Measurements from ENCODE around the gene ZNF311. TPM values are rescaled to one million over a fixed set of nuclear protein-coding genes. Genes with fewer than 3 reads are reported as not detected.
A peak's percentile ranks its signal among the peaks of the same experiment; 100 is the strongest.

ZNF311 gene
- polyA plus RNA-seq = 3.2 TPM
- long read RNA-seq, donor 1 = 0 reads
- long read RNA-seq, donor 2, partial matches to known transcripts = 0 of 1 reads
- long read RNA-seq, donor 2, other reads (novel, unspliced or antisense) = 0 of 1 reads
- long read RNA-seq, donor 3 = 0 reads
- long read RNA-seq, donor 4 = 0 reads
- long read RNA-seq, donor 5 = 0 reads
- long read RNA-seq, donor 6 = 0 reads
- long read RNA-seq, donor 7 = 0 reads
- long read RNA-seq, donor 8 = 0 reads
- long read RNA-seq, donor 9 = 0 reads
- long read RNA-seq, donor 10 = 0 reads
- long read RNA-seq, donor 11 = 0 reads

DNA sequence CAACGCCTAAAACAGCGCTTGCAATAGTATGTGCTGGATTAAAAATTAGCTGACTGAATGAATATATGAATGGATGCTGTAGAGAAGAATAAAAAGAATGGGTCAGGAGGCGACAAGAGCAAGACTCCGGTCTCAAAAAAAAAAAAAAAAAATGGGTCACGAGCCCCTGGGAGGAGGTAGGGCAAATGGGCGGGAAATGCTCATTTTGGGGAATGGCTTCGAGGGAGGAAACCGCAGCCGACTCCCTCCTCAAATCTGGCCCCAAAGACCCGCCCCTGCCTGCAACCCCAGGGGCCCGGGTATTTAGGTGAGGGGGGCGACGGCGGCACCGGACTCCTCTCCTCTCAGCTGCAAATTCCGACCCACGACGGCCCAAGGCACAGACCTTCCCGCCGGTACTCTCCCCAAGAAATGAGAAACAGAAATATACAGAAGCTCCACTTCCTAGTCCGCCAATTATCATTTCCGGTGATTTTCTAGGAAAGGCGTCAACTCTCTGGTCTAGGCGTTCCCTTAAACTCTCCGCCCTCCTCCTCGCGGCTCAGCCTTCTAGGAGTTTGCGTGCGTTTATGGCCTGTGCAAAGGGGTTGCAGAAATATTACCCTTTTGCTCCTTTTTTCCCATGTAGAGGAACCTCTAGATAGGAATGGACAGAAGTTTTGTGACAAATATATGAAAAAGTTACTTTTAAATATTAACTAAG lies at the start of gene ZNF311:
Gene ZNF311, minus strand, starts transcription at position 133 of the 703 bp plus-strand sequence. CDS start 1,361 bp downstream, outside the sequence.
- peak; percentile 65 to 79 for DNase-seq
- no peak within 1 kb of the TSS for H3K27ac ChIP-seq (ENCODE audit: low read length)
- WGBS (ENCODE audit: insufficient coverage, low lambda C conversion rate) = 13% methylated on average over 2 of the region's 29 CpGs

DNA sequence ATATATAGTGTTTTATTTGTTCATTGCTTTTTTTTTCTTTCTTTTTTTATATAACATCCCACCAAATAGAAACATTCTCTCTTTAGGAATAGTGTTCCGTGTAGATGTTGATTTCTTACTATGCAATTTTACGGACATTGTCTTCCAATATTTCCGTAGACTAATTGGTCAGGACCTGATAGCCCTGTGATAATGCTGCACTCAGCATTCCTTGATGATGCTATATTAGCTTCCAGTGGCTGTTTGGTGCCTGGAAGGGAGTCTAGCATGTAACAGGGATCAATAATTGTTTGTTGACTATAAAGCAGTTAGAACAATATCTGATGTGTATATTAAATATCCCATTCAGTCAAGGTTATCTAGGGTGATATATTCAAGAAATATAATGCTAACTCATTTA lies 46.6 kb upstream of the ZNF311 start:
- no peak for DNase-seq
- no CpG with 5 or more reads among the region's 3 CpGs for WGBS (ENCODE audit: insufficient coverage, low lambda C conversion rate)
- Histone ChIP-seq H3K4me1 (ENCODE audit: control insufficient read depth, insufficient read depth, low read length) (no peaks in the 10 kb centered on the region), H3K4me3 (ENCODE audit: low read length) (no peak overlapping the region), H3K27me3 (ENCODE audit: control insufficient read depth, insufficient read depth, low read length) (no peaks in the 10 kb centered on the region), H3K9me3 (ENCODE audit: control insufficient read depth, low read depth, low read length) (no peaks in the 10 kb centered on the region), H3K27ac (ENCODE audit: low read length) (no peak overlapping the region), H3K36me3 (ENCODE audit: control insufficient read depth, insufficient read depth, low read length) (no peaks in the 10 kb centered on the region)

More for the DNA sequence above, at the start of gene ZNF311:
- H3K4me1 ChIP-seq (ENCODE audit: control insufficient read depth, insufficient read depth, low read length) = peaks cover 3% of the 10 kb centered on the region
- H3K4me3 ChIP-seq (ENCODE audit: low read length) = peak within 1 kb of the TSS; percentile 82
- no peaks in the 10 kb centered on the region for H3K27me3 ChIP-seq (ENCODE audit: control insufficient read depth, insufficient read depth, low read length)
- no peaks in the 10 kb centered on the region for H3K36me3 ChIP-seq (ENCODE audit: control insufficient read depth, insufficient read depth, low read length)
- H3K9me3 ChIP-seq (ENCODE audit: control insufficient read depth, low read depth, low read length) = no peaks in the 10 kb centered on the region

DNA sequence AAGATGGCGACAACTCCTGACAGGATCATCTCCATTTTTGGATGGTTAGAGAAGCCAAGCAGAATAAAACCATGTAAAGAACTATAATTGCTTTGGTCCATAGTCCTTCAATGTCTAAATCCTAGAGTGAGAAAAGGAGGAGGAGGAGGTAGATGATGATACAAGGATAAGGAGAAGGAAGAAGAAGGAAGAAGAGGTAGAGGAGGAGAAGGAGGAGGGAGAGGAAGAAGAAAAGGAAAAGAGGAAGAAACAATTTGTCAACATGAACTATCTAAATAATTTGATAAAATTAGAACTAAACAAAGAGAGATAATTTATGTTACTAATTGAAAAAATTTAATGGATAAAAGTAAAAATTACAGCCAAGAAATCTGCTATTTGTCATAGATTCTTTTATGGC lies 40.0 kb upstream of the ZNF311 start, which contains the start of gene OR2W1:
Gene OR2W1, minus strand, starts transcription at position 101 of the 400 bp plus-strand sequence. Its CDS starts 0 bp downstream, at position 101.
- Histone ChIP-seq H3K36me3 (ENCODE audit: control insufficient read depth, insufficient read depth, low read length) (no peaks in the 10 kb centered on the region), H3K9me3 (ENCODE audit: control insufficient read depth, low read depth, low read length) (no peaks in the 10 kb centered on the region), H3K4me3 (ENCODE audit: low read length) (no peak within 1 kb of the TSS), H3K4me1 (ENCODE audit: control insufficient read depth, insufficient read depth, low read length) (no peaks in the 10 kb centered on the region), H3K27ac (ENCODE audit: low read length) (no peak within 1 kb of the TSS), H3K27me3 (ENCODE audit: control insufficient read depth, insufficient read depth, low read length) (peaks cover 5% of the 10 kb centered on the region)
- 89% methylated on average over 1 of the region's 1 CpG for WGBS (ENCODE audit: insufficient coverage, low lambda C conversion rate)
- DNase-seq = no peak

DNA sequence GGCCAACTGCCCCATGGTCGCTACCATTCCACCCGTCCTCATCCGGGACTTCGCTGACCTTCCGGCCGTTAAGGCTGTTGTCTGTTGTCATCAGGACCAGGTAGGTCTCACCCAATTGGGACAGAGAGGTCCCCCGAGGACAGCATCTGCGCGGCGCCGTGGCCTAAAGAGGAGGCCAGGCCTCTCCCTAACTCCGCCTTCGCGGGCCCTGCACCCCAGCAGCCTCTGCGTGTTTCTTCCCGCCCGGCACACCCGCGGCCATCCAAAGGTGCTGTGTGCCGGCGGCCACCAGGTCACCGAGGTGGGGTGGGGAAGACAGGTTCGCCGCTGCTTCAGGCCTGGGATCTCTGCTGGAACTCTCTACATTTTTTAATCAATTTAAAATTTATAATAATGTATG lies 30.8 kb upstream of the ZNF311 start:
- no peak overlapping the region for H3K27ac ChIP-seq (ENCODE audit: low read length)
- peaks cover 2% of the 10 kb centered on the region for H3K9me3 ChIP-seq (ENCODE audit: control insufficient read depth, low read depth, low read length)
- WGBS (ENCODE audit: insufficient coverage, low lambda C conversion rate) = 100% methylated on average over 2 of the region's 24 CpGs
- no peak overlapping the region for H3K4me3 ChIP-seq (ENCODE audit: low read length)
- H3K4me1 ChIP-seq (ENCODE audit: control insufficient read depth, insufficient read depth, low read length) = no peaks in the 10 kb centered on the region
- H3K27me3 ChIP-seq (ENCODE audit: control insufficient read depth, insufficient read depth, low read length) = no peaks in the 10 kb centered on the region
- H3K36me3 ChIP-seq (ENCODE audit: control insufficient read depth, insufficient read depth, low read length) = no peaks in the 10 kb centered on the region
- DNase-seq = no peak

DNA sequence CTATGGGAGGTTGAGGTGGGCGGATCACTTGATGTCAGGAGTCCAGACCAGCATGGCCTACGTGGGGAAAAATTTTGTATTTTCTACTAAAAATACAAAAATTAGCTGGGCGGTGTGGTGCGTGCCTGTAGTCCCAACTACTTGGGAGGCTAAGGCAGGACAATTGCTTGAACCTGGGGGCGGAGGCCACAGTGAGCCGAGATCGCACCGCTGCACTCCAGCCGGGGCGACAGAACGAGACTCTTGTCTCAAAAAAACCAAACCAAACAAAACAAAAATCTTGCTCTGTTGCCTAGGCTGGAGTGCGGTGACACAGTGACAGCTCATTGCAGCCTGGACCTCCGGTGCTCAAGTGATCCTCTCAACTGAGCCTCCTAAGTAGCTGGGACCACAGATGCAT lies 23.7 kb upstream of the ZNF311 start:
- Histone ChIP-seq H3K27me3 (ENCODE audit: control insufficient read depth, insufficient read depth, low read length) (peaks cover 6% of the 10 kb centered on the region), H3K27ac (ENCODE audit: low read length) (no peak overlapping the region), H3K9me3 (ENCODE audit: control insufficient read depth, low read depth, low read length) (no peaks in the 10 kb centered on the region), H3K4me1 (ENCODE audit: control insufficient read depth, insufficient read depth, low read length) (no peaks in the 10 kb centered on the region), H3K36me3 (ENCODE audit: control insufficient read depth, insufficient read depth, low read length) (no peaks in the 10 kb centered on the region), H3K4me3 (ENCODE audit: low read length) (no peak overlapping the region)
- DNase-seq = no peak
- WGBS (ENCODE audit: insufficient coverage, low lambda C conversion rate) = no CpG with 5 or more reads among the region's 13 CpGs

DNA sequence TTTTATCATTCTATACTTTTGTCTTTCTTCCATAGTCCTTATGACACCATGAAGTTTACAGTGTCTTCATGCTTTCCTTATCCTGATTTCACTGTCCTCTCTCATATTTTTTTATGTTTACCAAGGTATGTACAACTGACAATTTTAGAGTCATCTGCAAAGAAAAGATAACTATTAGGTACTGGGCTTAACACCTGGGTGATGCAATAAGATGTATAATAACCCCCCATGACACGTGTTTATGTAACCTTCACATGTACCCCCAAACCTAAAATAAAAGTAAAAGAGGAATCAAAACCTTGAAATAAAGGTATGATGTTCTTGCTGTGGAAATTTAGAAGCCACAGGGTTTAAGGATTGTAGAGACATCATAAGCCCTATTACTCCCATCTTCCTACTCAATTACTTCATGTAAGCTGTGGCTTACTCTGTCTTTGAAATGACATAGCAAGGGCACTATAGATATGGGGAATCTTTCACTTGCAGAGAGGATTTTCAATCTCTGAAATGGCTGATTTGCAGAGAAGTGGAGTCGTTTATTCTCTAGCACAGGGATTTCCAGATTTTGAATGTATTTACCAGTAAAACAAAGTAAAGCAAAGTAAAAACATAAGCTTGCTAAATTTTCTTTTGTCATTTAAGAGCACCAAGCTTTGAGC lies 20.9 kb upstream of the ZNF311 start:
- Histone ChIP-seq H3K27ac (ENCODE audit: low read length) (no peak overlapping the region), H3K4me1 (ENCODE audit: control insufficient read depth, insufficient read depth, low read length) (no peaks in the 10 kb centered on the region), H3K27me3 (ENCODE audit: control insufficient read depth, insufficient read depth, low read length) (peaks cover 15% of the 10 kb centered on the region), H3K36me3 (ENCODE audit: control insufficient read depth, insufficient read depth, low read length) (no peaks in the 10 kb centered on the region), H3K4me3 (ENCODE audit: low read length) (no peak overlapping the region), H3K9me3 (ENCODE audit: control insufficient read depth, low read depth, low read length) (no peaks in the 10 kb centered on the region)
- no peak for DNase-seq
- 20% methylated on average over 1 of the region's 2 CpGs for WGBS (ENCODE audit: insufficient coverage, low lambda C conversion rate)

DNA sequence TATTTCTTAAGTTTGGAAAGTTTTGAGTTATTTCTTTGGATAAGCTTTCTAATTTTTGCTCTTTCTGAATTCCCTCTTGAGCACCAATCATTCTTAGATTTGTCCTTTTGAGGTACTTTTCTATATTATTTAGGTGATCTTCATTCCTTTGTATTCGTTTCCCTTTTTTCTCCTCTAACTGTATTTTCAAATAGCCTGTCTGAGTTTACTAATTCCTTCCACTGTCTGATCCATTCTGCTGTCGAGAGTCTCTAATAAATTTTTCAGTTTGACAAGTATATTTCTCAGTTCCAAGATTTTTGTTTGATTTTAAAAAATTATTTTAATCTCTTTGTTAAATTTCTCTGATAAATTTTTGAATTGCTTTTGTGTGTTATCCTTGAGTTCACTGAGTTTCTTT lies 16.3 kb upstream of the ZNF311 start:
- DNase-seq = no peak
- Histone ChIP-seq H3K4me1 (ENCODE audit: control insufficient read depth, insufficient read depth, low read length) (no peaks in the 10 kb centered on the region), H3K9me3 (ENCODE audit: control insufficient read depth, low read depth, low read length) (no peaks in the 10 kb centered on the region), H3K36me3 (ENCODE audit: control insufficient read depth, insufficient read depth, low read length) (no peaks in the 10 kb centered on the region), H3K4me3 (ENCODE audit: low read length) (no peak overlapping the region), H3K27me3 (ENCODE audit: control insufficient read depth, insufficient read depth, low read length) (peaks cover 12% of the 10 kb centered on the region), H3K27ac (ENCODE audit: low read length) (no peak overlapping the region)
- 92% methylated on average over 2 of the region's 2 CpGs for WGBS (ENCODE audit: insufficient coverage, low lambda C conversion rate)

DNA sequence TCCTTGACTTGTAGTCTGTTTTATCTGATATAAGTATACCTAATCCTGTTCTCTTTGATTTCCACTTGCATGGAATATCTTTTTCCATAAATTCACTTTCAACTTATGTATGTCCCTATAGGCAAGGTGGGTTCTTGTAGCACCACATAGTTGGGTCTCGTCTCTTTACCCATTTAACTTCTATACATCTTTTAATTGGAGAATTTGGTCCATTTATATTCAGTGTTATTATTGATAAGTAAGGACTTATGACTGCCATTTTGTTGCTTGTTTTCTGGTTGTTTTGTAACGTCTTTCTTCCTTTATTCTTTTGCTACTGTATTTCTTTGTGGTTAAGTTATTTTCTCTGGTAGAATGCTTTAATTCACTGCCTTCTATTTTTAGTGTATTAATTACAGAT lies 14.5 kb upstream of the ZNF311 start:
- H3K9me3 ChIP-seq (ENCODE audit: control insufficient read depth, low read depth, low read length) = peaks cover 8% of the 10 kb centered on the region
- 44% methylated on average over 1 of the region's 2 CpGs for WGBS (ENCODE audit: insufficient coverage, low lambda C conversion rate)
- H3K4me1 ChIP-seq (ENCODE audit: control insufficient read depth, insufficient read depth, low read length) = no peaks in the 10 kb centered on the region
- DNase-seq = no peak
- no peaks in the 10 kb centered on the region for H3K36me3 ChIP-seq (ENCODE audit: control insufficient read depth, insufficient read depth, low read length)
- peaks cover 23% of the 10 kb centered on the region for H3K27me3 ChIP-seq (ENCODE audit: control insufficient read depth, insufficient read depth, low read length)
- H3K27ac ChIP-seq (ENCODE audit: low read length) = no peak overlapping the region
- H3K4me3 ChIP-seq (ENCODE audit: low read length) = no peak overlapping the region

DNA sequence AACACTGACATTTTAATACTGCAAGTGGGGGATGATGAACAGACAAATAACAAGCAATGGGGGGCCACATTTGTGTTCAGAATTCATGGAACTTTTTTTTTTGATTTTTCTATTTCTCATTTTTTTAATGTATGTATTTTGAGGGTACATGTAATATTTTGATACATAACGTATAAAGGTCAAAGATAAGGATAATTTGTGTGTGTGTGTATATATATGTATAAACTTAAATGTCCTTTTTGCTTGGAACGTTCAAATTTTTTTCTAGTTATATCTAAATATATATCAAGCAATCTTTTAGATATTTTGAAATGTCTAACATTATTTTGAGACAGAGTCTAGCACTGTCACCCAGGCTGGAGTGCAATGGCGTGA lies 12.3 kb upstream of the ZNF311 start:
- Histone ChIP-seq H3K4me1 (ENCODE audit: control insufficient read depth, insufficient read depth, low read length) (no peaks in the 10 kb centered on the region), H3K9me3 (ENCODE audit: control insufficient read depth, low read depth, low read length) (peaks cover 8% of the 10 kb centered on the region), H3K27ac (ENCODE audit: low read length) (no peak overlapping the region), H3K36me3 (ENCODE audit: control insufficient read depth, insufficient read depth, low read length) (no peaks in the 10 kb centered on the region), H3K4me3 (ENCODE audit: low read length) (no peak overlapping the region), H3K27me3 (ENCODE audit: control insufficient read depth, insufficient read depth, low read length) (peaks cover 38% of the 10 kb centered on the region)
- 80% methylated on average over 1 of the region's 3 CpGs for WGBS (ENCODE audit: insufficient coverage, low lambda C conversion rate)
- DNase-seq = no peak

DNA sequence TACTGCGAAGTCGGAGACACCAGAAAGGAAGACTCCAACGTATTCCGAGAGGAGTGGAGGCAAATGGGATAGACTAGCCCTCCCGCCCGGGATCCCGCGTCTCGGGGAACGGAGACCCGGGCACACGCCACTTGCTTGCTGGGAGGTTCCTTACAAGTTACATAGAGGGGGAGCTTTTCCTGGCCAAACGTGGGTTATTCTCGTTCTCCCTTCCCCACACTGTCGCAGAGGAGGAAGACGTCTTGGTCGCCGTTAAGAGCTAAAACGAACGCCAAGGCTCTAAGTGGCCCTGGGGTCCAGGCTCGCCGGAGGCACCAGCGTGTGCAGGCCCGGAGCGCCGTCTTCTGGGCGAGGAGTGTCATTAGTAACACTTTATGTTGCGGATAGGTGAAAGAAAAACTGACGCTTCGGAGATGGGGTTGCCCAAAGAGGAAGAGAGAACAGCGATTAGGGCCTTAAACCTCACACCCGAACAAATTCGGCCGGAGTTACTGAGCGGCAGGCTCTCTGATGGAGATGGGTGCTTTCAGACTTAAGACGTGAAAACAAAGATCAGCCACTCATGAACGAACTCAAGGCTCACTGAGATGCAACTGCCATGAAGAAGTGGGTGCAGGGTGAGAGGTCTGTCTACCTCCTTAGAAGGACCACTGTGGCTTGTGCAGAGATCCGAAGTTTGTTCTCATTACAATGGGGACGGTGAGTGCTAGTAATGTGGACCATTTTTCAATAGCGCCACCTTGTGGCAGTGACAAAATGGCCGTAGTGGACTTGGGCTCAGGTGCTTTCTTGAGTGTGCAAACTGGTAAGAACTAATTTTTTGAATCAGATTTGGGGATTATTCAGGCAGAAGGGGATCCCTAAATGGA lies 11.7 kb upstream of the ZNF311 start:
- H3K9me3 ChIP-seq (ENCODE audit: control insufficient read depth, low read depth, low read length) = peaks cover 8% of the 10 kb centered on the region
- H3K36me3 ChIP-seq (ENCODE audit: control insufficient read depth, insufficient read depth, low read length) = no peaks in the 10 kb centered on the region
- H3K4me3 ChIP-seq (ENCODE audit: low read length) = peak overlapping the region; percentile 49
- no peaks in the 10 kb centered on the region for H3K4me1 ChIP-seq (ENCODE audit: control insufficient read depth, insufficient read depth, low read length)
- WGBS (ENCODE audit: insufficient coverage, low lambda C conversion rate) = 0% methylated on average over 2 of the region's 41 CpGs
- no peak overlapping the region for H3K27ac ChIP-seq (ENCODE audit: low read length)
- DNase-seq = peak; percentile 58 to 74
- H3K27me3 ChIP-seq (ENCODE audit: control insufficient read depth, insufficient read depth, low read length) = peaks cover 38% of the 10 kb centered on the region

Measured in large intestine (tissue), 12 donors.